PC-9 (cell line): ENCODE data around the gene ATP5F1B.

Experiments used
- EZH2 ChIP-seq: fragments of 200-600 bp; sonication (generic); IDR thresholded peaks from 2 replicates; pipeline ENCODE4 v1.8.0; 2017; ENCODE audit warnings: antibody characterized with exemption, low read depth
- TF ChIP-seq, protein P1 (sequence below): fragments of 200-600 bp; sonication (generic); conservative IDR thresholded peaks from 2 replicates; pipeline ENCODE4 v1.6.1; 2017; ENCODE audit warnings: mixed run types, antibody characterized with exemption, mild to moderate bottlenecking, moderate library complexity

GRCh38 chr12:56668197-56668457, 22.3 kb upstream of the ATP5F1B start:
- TF ChIP-seq, protein P1, sequence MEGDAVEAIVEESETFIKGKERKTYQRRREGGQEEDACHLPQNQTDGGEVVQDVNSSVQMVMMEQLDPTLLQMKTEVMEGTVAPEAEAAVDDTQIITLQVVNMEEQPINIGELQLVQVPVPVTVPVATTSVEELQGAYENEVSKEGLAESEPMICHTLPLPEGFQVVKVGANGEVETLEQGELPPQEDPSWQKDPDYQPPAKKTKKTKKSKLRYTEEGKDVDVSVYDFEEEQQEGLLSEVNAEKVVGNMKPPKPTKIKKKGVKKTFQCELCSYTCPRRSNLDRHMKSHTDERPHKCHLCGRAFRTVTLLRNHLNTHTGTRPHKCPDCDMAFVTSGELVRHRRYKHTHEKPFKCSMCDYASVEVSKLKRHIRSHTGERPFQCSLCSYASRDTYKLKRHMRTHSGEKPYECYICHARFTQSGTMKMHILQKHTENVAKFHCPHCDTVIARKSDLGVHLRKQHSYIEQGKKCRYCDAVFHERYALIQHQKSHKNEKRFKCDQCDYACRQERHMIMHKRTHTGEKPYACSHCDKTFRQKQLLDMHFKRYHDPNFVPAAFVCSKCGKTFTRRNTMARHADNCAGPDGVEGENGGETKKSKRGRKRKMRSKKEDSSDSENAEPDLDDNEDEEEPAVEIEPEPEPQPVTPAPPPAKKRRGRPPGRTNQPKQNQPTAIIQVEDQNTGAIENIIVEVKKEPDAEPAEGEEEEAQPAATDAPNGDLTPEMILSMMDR = no peak
- TF ChIP-seq EZH2 = no peak
